GM19023 (cell line): ENCODE results near the gene PARP16.
A peak's percentile ranks its signal among the peaks of the same experiment; 100 is the strongest.
"Not testable (repeated sequence)": the region's sequence is repeated elsewhere in the genome, so short reads cannot be mapped to it uniquely, and the experiment has no call there.

ENCODE experiments used
- ATAC-seq: cut with Tn5 transposase; IDR thresholded peaks from one replicate; pipeline ENCODE4 v1.9.1; 2021; ENCODE audit warnings: mild to moderate bottlenecking, moderate library complexity; ENCODE audit not compliant: unreplicated experiment

PARP16 gene

GRCh38 chr15:65278480-65278879 lies 8.2 kb downstream of the PARP16 start:
- ATAC-seq, result no peak

- ATAC-seq, result no peak
These were observed 9.7 kb downstream of the PARP16 start for GRCh38 chr15:65277015-65277414.

GRCh38 chr15:65275728-65276126 lies 11.0 kb downstream of the PARP16 start:
- no peak for ATAC-seq

- no peak for ATAC-seq
These were observed 11.5 kb downstream of the PARP16 start for GRCh38 chr15:65275104-65275727.

- ATAC-seq, result not testable (repeated sequence)
These were observed 15.7 kb downstream of the PARP16 start for GRCh38 chr15:65270811-65271545.

GRCh38 chr15:65268411-65268810 lies 18.3 kb downstream of the PARP16 start:
- no peak for ATAC-seq

GRCh38 chr15:65266469-65266868 lies 20.2 kb downstream of the PARP16 start:
- ATAC-seq, result no peak

- no peak for ATAC-seq
These were observed 21.7 kb downstream of the PARP16 start for GRCh38 chr15:65264863-65265430.

- ATAC-seq, result no peak
These were observed 23.4 kb downstream of the PARP16 start for GRCh38 chr15:65263313-65263712.

GRCh38 chr15:65260968-65261367 lies 25.7 kb downstream of the PARP16 start:
- ATAC-seq, result no peak

GRCh38 chr15:65259367-65259797 lies 27.3 kb downstream of the PARP16 start:
- ATAC-seq, result no peak

- no peak for ATAC-seq
These were observed 28.1 kb downstream of the PARP16 start for GRCh38 chr15:65258375-65259262.

- no peak for ATAC-seq
These were observed 31.1 kb downstream of the PARP16 start for GRCh38 chr15:65255486-65256140.

GRCh38 chr15:65254758-65255157 lies 31.9 kb downstream of the PARP16 start:
- ATAC-seq, result no peak

GRCh38 chr15:65254356-65254755 lies 32.3 kb downstream of the PARP16 start:
- no peak for ATAC-seq

GRCh38 chr15:65249641-65250040 lies 37.0 kb downstream of the PARP16 start:
- peak; percentile 77 for ATAC-seq

GRCh38 chr15:65248511-65249255 lies 38.0 kb downstream of the PARP16 start:
- no peak for ATAC-seq

- ATAC-seq, result no peak
These were observed 39.7 kb downstream of the PARP16 start for GRCh38 chr15:65246939-65247338.

GRCh38 chr15:65246026-65246714 lies 40.5 kb downstream of the PARP16 start:
- ATAC-seq, result no peak
